SKM-1 treated with dmso at 0.1 percent for 144 hours (cell line): ENCODE data around the gene PRSS16.

Experiments used
- DNase-seq: peaks from one replicate; lab custom pipeline; 2025; ENCODE audit not compliant: unreplicated experiment; lab: John Stamatoyannopoulos, UW

PRSS16 gene

DNA sequence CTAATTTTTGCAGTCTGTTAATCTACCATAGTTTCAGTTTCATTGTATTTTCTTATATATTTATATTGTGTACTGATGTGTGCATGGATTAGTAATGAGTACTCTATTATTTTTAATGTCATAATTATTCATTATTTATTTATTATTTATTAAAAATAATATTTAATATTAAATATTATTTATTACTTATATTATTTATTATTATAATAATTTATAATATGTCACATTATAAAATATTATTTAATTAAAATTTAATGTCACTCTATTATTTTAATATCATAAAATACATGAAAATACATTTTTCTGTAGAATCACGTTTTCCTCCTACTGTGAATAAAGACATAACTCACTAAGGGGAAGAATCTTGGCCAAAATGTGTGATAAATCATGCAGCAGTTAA is 34.1 kb downstream of the PRSS16 start:
- no peak for DNase-seq

DNA sequence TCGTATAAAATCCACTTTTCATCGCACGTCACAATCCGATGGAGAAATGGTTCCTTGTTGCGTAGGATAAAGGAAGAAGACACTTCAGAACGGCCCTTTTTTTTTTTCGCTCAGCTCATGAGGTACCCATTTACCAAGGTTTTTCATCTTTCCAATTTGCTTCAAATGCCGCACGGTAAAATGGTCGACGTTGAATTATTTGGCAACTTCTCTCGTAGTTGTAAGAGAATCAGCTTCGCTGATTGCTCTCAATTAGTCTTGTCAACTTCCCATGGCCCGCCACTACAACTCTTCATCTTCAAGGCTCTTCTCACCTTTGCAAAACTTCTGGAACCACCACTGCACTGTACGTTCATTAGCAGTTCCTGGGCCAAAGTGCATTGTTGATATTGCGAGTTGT is 35.8 kb downstream of the PRSS16 start:
- DNase-seq: no peak

DNA sequence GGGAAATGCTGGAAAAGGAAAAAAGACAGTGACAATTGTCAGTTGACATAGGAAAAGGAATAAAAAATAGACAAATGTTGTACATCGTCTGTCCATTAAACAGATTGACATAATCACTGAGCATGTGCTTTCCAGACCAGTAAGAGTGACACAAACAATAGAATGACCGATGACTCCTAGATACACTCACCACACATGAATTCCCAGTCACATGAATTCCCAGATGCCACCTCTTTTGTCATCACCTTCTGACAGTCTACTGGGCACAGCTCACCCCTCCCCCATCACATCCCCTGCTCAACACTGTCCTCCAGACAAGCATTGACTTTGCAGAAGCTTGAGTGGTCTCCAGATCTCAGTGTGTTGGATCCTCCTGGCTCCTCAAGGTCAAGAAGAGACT is 38.6 kb downstream of the PRSS16 start:
- DNase-seq: no peak

DNA sequence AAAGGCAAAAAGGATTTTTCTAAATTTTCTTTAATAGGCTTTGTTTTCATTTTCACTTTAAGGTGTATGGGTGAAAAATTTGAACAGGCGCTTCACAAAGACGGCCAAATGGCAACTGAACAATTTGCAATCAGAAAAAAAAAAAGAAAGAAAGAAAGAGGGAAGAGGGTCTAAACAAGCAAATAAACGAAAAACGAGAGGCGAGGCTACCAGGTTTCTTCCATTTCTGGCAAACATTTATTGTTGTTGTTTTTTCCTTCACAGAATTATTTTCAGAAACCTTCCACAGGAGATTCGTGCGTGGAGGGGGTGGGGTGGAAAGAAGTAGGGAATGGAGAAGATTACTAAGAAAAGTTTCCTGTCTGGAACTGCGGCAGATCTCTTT is 40.2 kb downstream of the PRSS16 start:
- DNase-seq: no peak

- DNase-seq: no peak
These were observed 40.9 kb downstream of the PRSS16 start for GRCh38 chr6:27288136-27289044.

DNA sequence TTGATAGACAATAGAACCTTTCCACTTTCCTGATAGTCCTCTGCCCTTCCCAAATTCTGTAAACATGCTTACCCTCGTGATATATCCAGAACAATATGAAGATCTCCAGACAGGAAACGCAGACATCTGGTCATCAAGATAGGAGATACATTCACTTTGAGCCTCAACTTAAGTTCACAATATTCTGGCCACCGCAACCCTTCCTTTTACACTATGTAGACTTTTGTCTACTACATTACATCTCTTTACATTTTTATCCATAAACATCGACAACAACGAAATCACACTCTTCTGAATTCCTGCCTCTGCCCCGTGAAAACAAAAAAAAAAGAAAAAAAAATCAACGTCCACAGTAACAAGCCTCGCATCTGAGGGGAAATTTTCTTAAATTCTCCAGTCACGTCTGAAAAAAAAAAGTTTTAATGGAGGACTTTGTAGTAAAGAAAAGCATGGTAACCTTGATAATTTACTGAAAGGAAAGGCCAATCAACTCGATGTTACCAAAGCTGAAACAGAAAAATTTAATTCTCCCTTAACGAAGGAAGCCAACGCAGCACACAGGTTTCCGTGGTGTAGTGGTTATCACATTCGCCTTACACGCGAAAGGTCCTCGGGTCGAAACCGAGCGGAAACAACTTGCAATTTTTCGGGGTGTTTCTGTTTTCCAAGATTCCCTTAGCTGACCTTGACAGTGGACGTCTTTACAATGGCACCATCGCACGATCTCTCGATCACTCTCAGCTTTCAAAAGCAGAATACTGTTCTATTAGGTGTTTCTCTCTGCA is 42.8 kb downstream of the PRSS16 start:
- no peak for DNase-seq

- no peak for DNase-seq
These were observed 43.3 kb downstream of the PRSS16 start for GRCh38 chr6:27290850-27291208.

DNA sequence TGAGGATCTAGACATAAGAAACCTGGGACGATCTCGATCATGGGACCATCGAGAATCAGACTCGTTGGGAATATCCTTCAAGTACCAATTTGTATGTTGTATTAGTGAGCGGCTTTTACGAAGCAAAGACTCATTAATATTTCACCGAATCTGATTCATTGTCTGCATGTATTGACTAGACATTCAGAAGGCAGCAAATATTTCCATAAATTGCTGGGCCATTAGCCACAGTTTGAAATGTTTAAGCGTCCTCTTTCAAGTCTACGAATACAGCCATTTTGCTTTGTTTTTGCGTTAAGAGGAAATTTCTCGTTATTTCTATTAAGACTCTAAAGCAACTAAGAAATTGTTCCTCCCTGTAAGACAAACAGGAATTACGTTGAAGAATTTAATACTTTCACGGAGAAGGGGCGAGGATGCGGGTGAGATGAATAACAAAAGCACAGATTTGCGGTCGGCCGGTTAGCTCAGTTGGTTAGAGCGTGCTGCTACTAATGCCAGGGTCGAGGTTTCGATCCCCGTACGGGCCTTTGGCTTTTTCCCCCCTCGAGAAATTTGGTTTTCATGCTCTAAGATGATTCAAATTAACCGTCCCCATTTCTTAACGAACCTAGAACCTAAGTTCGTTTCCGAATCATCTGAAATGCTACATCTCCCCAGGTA is 46.1 kb downstream of the PRSS16 start:
- DNase-seq: no peak

DNA sequence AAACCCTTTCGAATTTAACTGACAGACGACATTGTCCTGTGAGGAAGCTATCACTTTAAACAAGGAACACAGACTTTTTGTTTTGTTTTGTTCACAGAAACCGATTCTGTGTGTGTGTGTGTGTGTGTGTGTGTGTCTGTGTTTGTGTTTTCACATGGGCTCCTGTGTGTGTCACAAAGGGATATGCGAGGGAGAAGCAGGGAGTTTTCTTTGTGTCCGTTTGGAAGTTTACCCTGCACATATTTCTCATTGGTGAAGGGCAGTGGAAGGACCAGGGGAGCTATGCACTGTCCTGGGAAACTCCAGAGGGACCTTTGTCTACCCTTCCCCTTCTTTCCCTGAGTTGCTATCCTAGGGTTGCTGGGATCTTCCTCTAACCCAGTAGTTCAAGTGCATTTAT is 46.9 kb downstream of the PRSS16 start:
- no peak for DNase-seq

DNA sequence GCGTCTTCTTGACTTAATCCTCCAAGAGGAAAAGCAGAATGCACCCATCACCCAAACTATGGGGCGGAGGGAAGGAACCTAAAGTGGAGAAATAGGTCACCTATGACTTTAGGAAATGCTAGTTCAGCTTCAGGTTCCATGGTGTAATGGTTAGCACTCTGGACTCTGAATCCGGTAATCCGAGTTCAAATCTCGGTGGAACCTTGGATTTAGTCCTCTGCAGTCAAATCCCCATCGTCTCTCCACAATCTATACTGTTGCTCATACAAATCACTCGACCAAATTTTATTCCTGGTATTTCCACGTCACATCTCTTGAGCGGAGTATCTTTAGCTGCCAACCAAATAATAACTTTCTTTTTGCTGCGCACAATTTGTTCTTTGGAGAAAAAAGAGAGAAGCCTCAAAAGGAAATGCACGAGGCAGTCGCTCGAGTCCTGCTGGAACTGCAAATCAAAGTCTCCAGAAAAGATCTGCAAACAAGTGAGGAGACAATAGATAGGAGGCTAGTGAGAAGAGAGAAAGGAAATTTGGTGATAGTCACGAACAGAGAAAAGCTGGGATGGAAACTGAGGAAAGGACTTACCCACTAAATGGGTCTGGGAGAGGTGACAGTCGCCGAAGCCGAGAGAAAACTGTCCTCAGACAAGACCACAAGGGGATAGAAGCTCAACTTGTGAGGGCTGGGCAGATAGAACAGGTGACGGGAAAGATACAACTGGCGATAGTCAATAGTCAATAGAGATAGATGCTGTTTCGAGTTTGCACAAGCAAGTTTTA is 48.0 kb downstream of the PRSS16 start:
- DNase-seq: peak; percentile 44

DNA sequence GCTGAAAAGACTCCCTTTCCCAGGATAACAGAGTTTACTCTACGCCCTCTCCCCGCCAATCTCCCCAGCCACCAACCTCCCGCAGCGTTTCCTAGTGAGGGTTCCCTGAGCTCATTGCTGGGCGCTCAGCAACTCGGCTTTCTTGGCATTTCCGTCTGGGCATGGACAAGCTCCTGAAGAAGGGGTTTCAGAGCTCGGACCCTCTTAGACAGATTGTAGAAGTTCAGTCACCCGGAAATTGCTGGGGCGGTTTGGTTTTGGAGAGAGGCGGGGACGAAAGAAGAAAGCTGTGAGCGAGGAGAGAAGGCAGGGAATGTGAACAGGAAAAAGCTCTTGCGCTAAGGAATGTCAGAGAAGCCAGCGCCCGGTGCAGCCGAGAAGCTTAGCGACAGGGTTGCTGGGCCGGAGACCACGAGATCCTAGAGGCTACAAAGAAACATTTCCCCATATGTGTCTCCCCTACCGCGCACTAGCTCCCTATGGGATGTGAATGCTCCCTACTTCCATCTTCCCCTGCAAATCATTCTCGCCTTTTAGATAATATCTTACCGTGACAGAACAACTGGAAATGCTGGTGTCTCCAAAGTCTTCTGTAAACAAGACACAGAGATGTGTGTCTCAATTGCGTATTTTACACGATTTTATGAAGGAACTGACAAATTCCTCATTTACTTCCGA is 48.7 kb downstream of the PRSS16 start:
- DNase-seq: no peak

GRCh38 chr6:27297484-27297856 is 50.0 kb downstream of the PRSS16 start:
- DNase-seq: no peak

- no peak for DNase-seq
These were observed 50.6 kb downstream of the PRSS16 start for GRCh38 chr6:27297857-27298730.

- DNase-seq: no peak
These were observed 56.2 kb downstream of the PRSS16 start for GRCh38 chr6:27303613-27304272.
